BE2C (cell line): Measurements from ENCODE around the gene OST4. TPM values are rescaled to one million over a fixed set of nuclear protein-coding genes. Genes with fewer than 3 reads are reported as not detected.
A peak's percentile ranks its signal among the peaks of the same experiment; 100 is the strongest.
"Not testable (repeated sequence)": the region's sequence is repeated elsewhere in the genome, so short reads cannot be mapped to it uniquely, and the experiment has no call there.

Source experiments
- DNase-seq: peaks from one replicate; pipeline ENCODE4 v3.0.0-alpha.2; 2020
- H3K27me3 ChIP-seq: fragments of 250-450 bp; sonication (Bioruptor Pico); 2 replicates; pipeline ENCODE4 v1.5.1; 2020; ENCODE audit warnings: mild to moderate bottlenecking
- H3K36me3 ChIP-seq: fragments of 250-450 bp; sonication (Bioruptor Pico); 2 replicates; pipeline ENCODE4 v1.5.1; 2020; ENCODE audit warnings: mild to moderate bottlenecking
- H3K4me1 ChIP-seq: fragments of 250-450 bp; sonication (Bioruptor Pico); 2 replicates; pipeline ENCODE4 v1.5.1; 2020
- H3K4me3 ChIP-seq: 2 replicates; pipeline ENCODE4 v1.5.1; 2011; ENCODE audit warnings: low read depth, low read length
- H3K9me3 ChIP-seq: fragments of 250-450 bp; sonication (Bioruptor Pico); 2 replicates; pipeline ENCODE4 v1.5.1; 2020
- polyA plus RNA-seq: library from polyadenylated mRNA; unstranded; fragments of >200 nt; gene quantifications from one replicate; pipeline ENCODE4 v1.2.1, GENCODE V29; 2012; ENCODE audit warnings: low read depth, missing spikeins; ENCODE audit not compliant: insufficient read length, insufficient read depth
- TF ChIP-seq, protein P1 (sequence below): IDR thresholded peaks from 2 replicates; pipeline ENCODE4 v1.5.1; 2012; ENCODE audit warnings: mild to moderate bottlenecking, low read depth, low read length

Gene OST4
- polyA plus RNA-seq = 1,823 TPM

- no peaks in the 10 kb centered on the region for H3K9me3 ChIP-seq
- DNase-seq = peak; percentile 96
- no peaks in the 10 kb centered on the region for H3K27me3 ChIP-seq
- TF ChIP-seq, protein P1, sequence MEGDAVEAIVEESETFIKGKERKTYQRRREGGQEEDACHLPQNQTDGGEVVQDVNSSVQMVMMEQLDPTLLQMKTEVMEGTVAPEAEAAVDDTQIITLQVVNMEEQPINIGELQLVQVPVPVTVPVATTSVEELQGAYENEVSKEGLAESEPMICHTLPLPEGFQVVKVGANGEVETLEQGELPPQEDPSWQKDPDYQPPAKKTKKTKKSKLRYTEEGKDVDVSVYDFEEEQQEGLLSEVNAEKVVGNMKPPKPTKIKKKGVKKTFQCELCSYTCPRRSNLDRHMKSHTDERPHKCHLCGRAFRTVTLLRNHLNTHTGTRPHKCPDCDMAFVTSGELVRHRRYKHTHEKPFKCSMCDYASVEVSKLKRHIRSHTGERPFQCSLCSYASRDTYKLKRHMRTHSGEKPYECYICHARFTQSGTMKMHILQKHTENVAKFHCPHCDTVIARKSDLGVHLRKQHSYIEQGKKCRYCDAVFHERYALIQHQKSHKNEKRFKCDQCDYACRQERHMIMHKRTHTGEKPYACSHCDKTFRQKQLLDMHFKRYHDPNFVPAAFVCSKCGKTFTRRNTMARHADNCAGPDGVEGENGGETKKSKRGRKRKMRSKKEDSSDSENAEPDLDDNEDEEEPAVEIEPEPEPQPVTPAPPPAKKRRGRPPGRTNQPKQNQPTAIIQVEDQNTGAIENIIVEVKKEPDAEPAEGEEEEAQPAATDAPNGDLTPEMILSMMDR = no peak
- peaks cover 28% of the 10 kb centered on the region for H3K4me1 ChIP-seq
- peak within 1 kb of the TSS; percentile 99 for H3K4me3 ChIP-seq
- peaks cover 20% of the 10 kb centered on the region for H3K36me3 ChIP-seq
Observed at GRCh38 chr2:27071277-27071989, at the start of gene OST4. TSS of gene OST4 (minus strand) at chr2:27071654.

- H3K9me3 ChIP-seq, H3K27me3 ChIP-seq, H3K4me1 ChIP-seq, DNase-seq, H3K36me3 ChIP-seq: not testable (repeated sequence)
- peak overlapping the region; percentile 90 for H3K4me3 ChIP-seq
Observed at GRCh38 chr2:27119330-27119670, 47.8 kb upstream of the OST4 start.

DNA sequence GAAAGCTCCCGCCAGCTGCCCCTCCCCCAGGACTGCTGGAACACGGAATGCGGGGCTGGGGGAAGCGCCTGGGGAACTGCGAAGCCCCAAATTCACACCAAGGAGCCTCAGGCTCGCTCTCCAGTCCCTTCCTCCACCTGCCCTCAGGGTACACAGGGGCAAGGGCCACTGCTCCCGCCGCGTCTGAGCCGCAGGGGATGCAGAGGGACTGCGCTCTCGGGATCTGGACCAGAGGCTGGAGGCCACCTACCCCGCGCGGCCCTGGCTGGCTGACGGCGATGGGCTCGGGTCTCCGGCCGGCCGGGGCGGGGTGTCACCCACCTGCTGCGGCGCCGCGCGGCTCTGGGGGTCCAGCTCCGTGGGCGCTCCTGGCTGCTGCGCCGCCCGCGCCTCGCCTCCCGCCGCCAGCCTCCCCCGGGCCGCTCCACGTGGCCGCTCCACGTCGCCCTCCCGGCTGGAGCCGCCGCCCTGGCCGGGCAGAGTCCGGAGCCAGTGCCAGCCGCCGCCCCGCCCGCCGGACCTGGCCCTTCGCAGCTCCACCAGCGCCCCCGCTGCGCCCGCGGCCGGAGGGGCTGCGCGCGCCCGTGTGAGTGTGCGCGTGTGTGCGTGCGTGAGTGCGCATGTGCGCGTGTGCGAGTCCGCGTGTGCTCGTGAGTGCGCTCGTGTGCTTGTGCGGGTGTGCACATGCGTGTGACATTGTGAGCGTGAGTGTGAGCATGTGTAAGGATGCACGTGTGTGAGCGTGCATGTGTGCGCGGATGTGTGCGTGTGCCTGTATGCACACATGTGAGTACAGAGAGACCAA is 47.3 kb upstream of the OST4 start, which contains the start of gene CGREF1:
Gene CGREF1 (minus strand): TSS at position 604 of the 805 bp plus-strand sequence. CDS start 14,762 bp downstream, outside the sequence.
- no peaks in the 10 kb centered on the region for H3K9me3 ChIP-seq
- TF ChIP-seq, protein P1 = no peak
- H3K4me1 ChIP-seq = no peaks in the 10 kb centered on the region
- peak within 1 kb of the TSS; percentile 90 for H3K4me3 ChIP-seq
- no peaks in the 10 kb centered on the region for H3K36me3 ChIP-seq
- no peaks in the 10 kb centered on the region for H3K27me3 ChIP-seq
- DNase-seq = peak; percentile 47

- no peak for DNase-seq
- peak overlapping the region; percentile 90 for H3K4me3 ChIP-seq
- no peaks in the 10 kb centered on the region for H3K36me3 ChIP-seq
- H3K27me3 ChIP-seq = no peaks in the 10 kb centered on the region
- TF ChIP-seq, protein P1 = no peak
- no peaks in the 10 kb centered on the region for H3K4me1 ChIP-seq
- no peaks in the 10 kb centered on the region for H3K9me3 ChIP-seq
Observed at GRCh38 chr2:27117995-27118524, 46.6 kb upstream of the OST4 start.

DNA sequence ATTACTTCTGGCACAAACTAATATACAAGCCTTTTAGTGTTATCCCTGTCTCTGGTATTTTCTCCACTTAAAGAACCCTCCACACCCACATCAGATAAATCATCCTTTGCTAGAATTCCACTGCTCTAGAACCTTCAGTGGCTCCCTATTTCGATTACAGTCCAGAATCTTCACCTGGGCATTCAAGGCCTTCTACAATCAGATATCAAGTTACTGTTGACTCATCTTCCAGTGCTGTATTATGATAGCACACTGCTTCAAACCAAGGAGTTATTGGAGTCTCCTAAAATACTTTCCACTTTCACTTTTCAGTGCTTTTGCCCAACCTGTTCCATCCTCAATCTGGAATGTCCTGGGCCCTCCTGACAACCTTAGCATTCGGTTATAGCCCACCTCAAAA is 44.1 kb upstream of the OST4 start:
- no peak for DNase-seq
- no peak overlapping the region for H3K4me3 ChIP-seq
- H3K36me3 ChIP-seq = no peaks in the 10 kb centered on the region
- no peaks in the 10 kb centered on the region for H3K4me1 ChIP-seq
- no peaks in the 10 kb centered on the region for H3K9me3 ChIP-seq
- TF ChIP-seq, protein P1 = no peak
- no peaks in the 10 kb centered on the region for H3K27me3 ChIP-seq

GRCh38 chr2:27111392-27112078 is 40.1 kb upstream of the OST4 start:
- not testable (repeated sequence) for DNase-seq, H3K9me3 ChIP-seq, H3K4me3 ChIP-seq, H3K4me1 ChIP-seq, H3K27me3 ChIP-seq, H3K36me3 ChIP-seq

GRCh38 chr2:27110603-27111352 is 39.3 kb upstream of the OST4 start:
- H3K9me3 ChIP-seq, H3K36me3 ChIP-seq, H3K27me3 ChIP-seq, DNase-seq, H3K4me1 ChIP-seq, H3K4me3 ChIP-seq: not testable (repeated sequence)
